Esophagus squamous epithelium (tissue), 5 donors: ENCODE results near the gene FZD2. TPM values are rescaled to one million over a fixed set of nuclear protein-coding genes. Genes with fewer than 3 reads are reported as not detected.

ENCODE experiments used
- DNase-seq: peaks from one replicate; lab custom pipeline; 2025; lab: John Stamatoyannopoulos, UW
- H3K27ac ChIP-seq, 4 donors: fragments of 200-600 bp; sonication (generic); one replicate each; pipeline ENCODE4 v1.5.1; 2016 to 2019; ENCODE audit warnings: mild to moderate bottlenecking in 1 of 4
- H3K27me3 ChIP-seq, 4 donors: fragments of 200-600 bp; sonication (generic); 1 replicate in 3 of 4; 2 replicates in 1 of 4; pipeline versions ENCODE4 v1.5.1 to v1.6.0; 2017 to 2021; ENCODE audit warnings: antibody characterized with exemption in 1 of 4
- H3K36me3 ChIP-seq, 3 donors: fragments of 200-600 bp; sonication (generic); one replicate each; pipeline ENCODE4 v1.5.1; 2016 to 2019
- H3K4me1 ChIP-seq, 3 donors: fragments of 200-600 bp; sonication (generic); one replicate each; pipeline ENCODE4 v1.5.1; 2017 to 2019
- H3K4me3 ChIP-seq, 4 donors: fragments of 200-600 bp; sonication (generic); 1 replicate in 3 of 4; 2 replicates in 1 of 4; pipeline ENCODE4 v1.5.1; 2016 to 2019; ENCODE audit warnings: mild to moderate bottlenecking in 2 of 4, moderate library complexity in 1 of 4
- H3K9me3 ChIP-seq, 3 donors: fragments of 200-600 bp; sonication (generic); one replicate each; pipeline ENCODE4 v1.5.1; 2016 to 2019
- CTCF ChIP-seq, 6 experiments: fragments of 450-650 bp in 4 of 6; fragments of 200-600 bp in 2 of 6; sonication (generic) in 2 of 6; IDR thresholded peaks; one replicate each; pipeline ENCODE4 v1.5.1; 2016 to 2019; ENCODE audit warnings: antibody characterized with exemption in 6 of 6, mild to moderate bottlenecking in 4 of 6, moderate library complexity in 4 of 6
- POLR2A ChIP-seq, 4 donors: fragments of 450-650 bp; IDR thresholded peaks; one replicate each; pipeline ENCODE4 v1.6.1; 2017; ENCODE audit warnings: antibody characterized with exemption in 4 of 4, mild to moderate bottlenecking in 4 of 4, moderate library complexity in 3 of 4
- WGBS, 2 donors: methylation state at CpG; one replicate each; pipeline ENCODE4 v1.1.5; 2018; 5-methylcytosine and 5-hydroxymethylcytosine counted together
- intact Hi-C: fragments of 100-400 bp; cut with DNase I; formaldehyde crosslinking; loops from one replicate; pipeline ENCODE4 v1.15.0; 2022
- total RNA-seq, 4 donors: library from RNA; depleted of rRNA; stranded (reverse); fragments of >200 nt; gene quantifications; one replicate each; pipeline ENCODE4 v1.1.0, GENCODE V29; 2016
- donor health status: DM: yes; HTN: yes; CAD: no.

Gene FZD2
- total RNA-seq, 4 donors from 2014 or later = 0.26 to 1.5 (median 1.3) TPM; not detected in 1

GRCh38 chr17:44599298-44600175 is 42.3 kb downstream of the FZD2 start:
- Histone ChIP-seq H3K4me3 (no peak overlapping the region), H3K36me3 (no peaks in the 10 kb centered on the region), H3K27me3 (peaks cover 0 to 26% (median 0%) of the 10 kb centered on the region in 4 donors), H3K4me1 (peaks cover 0 to 4% (median 0%) of the 10 kb centered on the region in 3 donors), H3K9me3 (no peaks in the 10 kb centered on the region), H3K27ac (no peak overlapping the region)
- DNase-seq = peak; percentile 3
- TF ChIP-seq CTCF (IDR thresholded peaks at IDR 0.05) (no peak), POLR2A (IDR thresholded peaks at IDR 0.05) (no peak)
- 49 to 57% methylated on average over 8 to 9 of the region's 9 CpGs for WGBS, 2 donors
- intact Hi-C loops = no loop called here

- Histone ChIP-seq H3K9me3 (no peaks in the 10 kb centered on the region), H3K27me3 (peaks cover 0 to 13% (median 0%) of the 10 kb centered on the region in 4 donors), H3K4me1 (peaks cover 0 to 4% (median 0%) of the 10 kb centered on the region in 3 donors), H3K27ac (no peak overlapping the region), H3K4me3 (no peak overlapping the region), H3K36me3 (no peaks in the 10 kb centered on the region)
- no peak for TF ChIP-seq CTCF (IDR thresholded peaks at IDR 0.05)
- no peak for TF ChIP-seq POLR2A (IDR thresholded peaks at IDR 0.05)
- 65 to 67% methylated on average over 9 of the region's 15 CpGs for WGBS, 2 donors
- no peak for DNase-seq
- intact Hi-C loops = no loop called here
Measured at GRCh38 chr17:44601539-44601938, 44.3 kb downstream of the FZD2 start.

GRCh38 chr17:44601973-44602372 is 44.7 kb downstream of the FZD2 start:
- WGBS, 2 donors = 39% methylated on average over 5 to 6 of the region's 9 CpGs
- TF ChIP-seq CTCF (IDR thresholded peaks at IDR 0.05) = no peak
- no peak for TF ChIP-seq POLR2A (IDR thresholded peaks at IDR 0.05)
- H3K27ac ChIP-seq = no peak overlapping the region
- H3K4me1 ChIP-seq = peaks cover 0 to 4% (median 0%) of the 10 kb centered on the region in 3 donors
- no peaks in the 10 kb centered on the region for H3K9me3 ChIP-seq
- no peak overlapping the region for H3K4me3 ChIP-seq
- H3K36me3 ChIP-seq = no peaks in the 10 kb centered on the region
- peaks cover 0 to 13% (median 0%) of the 10 kb centered on the region in 4 donors for H3K27me3 ChIP-seq
- intact Hi-C loops = no loop called here
- DNase-seq = no peak

- no peak overlapping the region for H3K4me3 ChIP-seq
- no peak for DNase-seq
- no peak overlapping the region for H3K27ac ChIP-seq
- no peaks in the 10 kb centered on the region for H3K36me3 ChIP-seq
- TF ChIP-seq CTCF (IDR thresholded peaks at IDR 0.05) (no peak), POLR2A (IDR thresholded peaks at IDR 0.05) (no peak)
- peaks cover 0 to 4% (median 0%) of the 10 kb centered on the region in 3 donors for H3K4me1 ChIP-seq
- H3K27me3 ChIP-seq = peaks cover 0 to 13% (median 0%) of the 10 kb centered on the region in 4 donors
- WGBS, 2 donors = 27% methylated on average over 6 of the region's 6 CpGs
- intact Hi-C loops = no loop called here
- no peaks in the 10 kb centered on the region for H3K9me3 ChIP-seq
Measured at GRCh38 chr17:44602390-44602789, 45.1 kb downstream of the FZD2 start.

GRCh38 chr17:44602970-44603369 is 45.7 kb downstream of the FZD2 start:
- Histone ChIP-seq H3K36me3 (no peaks in the 10 kb centered on the region), H3K4me3 (no peak overlapping the region), H3K4me1 (peaks cover 0 to 4% (median 0%) of the 10 kb centered on the region in 3 donors), H3K27ac (no peak overlapping the region), H3K27me3 (peaks cover 0 to 15% (median 0%) of the 10 kb centered on the region in 4 donors), H3K9me3 (no peaks in the 10 kb centered on the region)
- no peak for DNase-seq
- intact Hi-C loops = no loop called here
- 77 to 84% methylated on average over 3 of the region's 3 CpGs for WGBS, 2 donors
- TF ChIP-seq CTCF (IDR thresholded peaks at IDR 0.05) (no peak), POLR2A (IDR thresholded peaks at IDR 0.05) (no peak)
